SK-MEL-5 (cell line): ENCODE measurements around the gene POLR1B. TPM values are rescaled to one million over a fixed set of nuclear protein-coding genes. Genes with fewer than 3 reads are reported as not detected.
"Not testable (repeated sequence)": the region's sequence is repeated elsewhere in the genome, so short reads cannot be mapped to it uniquely, and the experiment has no call there.

Experiments
- DNase-seq: peaks from one replicate; pipeline ENCODE4 v3.0.0-alpha.2; 2016; ENCODE audit warnings: low read depth, low spot score
- in situ Hi-C: cut with HindIII; loops from 2 replicates; pipeline ENCODE4 v1.10.0; 2016; ENCODE audit warnings: low sequenced_read_pairs, high pct_unique_total_duplicates, low pct_unique_long_range_greater_than_20kb
- total RNA-seq: library from RNA; depleted of rRNA; stranded (reverse); fragments of >200 nt; shearing (Covaris generic); gene quantifications from 2 replicates; pipeline ENCODE4 v1.2.3, GENCODE V29; 2014

POLR1B gene
- total RNA-seq, 1 experiment from 2014 or later: 32.0 TPM

DNA sequence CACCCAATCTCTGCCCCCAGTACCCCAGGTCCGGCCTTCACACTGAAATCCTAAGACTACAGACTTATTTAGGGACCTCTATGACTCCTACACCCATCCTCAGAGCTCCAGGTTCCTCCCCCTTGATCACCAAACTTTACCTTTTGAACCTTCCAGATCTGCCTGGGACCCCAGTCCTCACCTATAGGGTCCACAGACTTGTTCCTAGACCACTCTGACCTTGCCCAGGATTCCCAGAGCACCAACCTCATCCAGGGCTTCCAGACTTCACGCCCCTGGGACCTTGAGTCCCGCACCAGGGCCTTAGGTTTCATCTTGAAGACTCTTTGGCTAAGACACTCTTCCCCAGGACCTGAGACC, 42.6 kb downstream of the POLR1B start:
- no peak for DNase-seq
- in situ Hi-C loops: no loop called here

GRCh38 chr2:112585400-112585799, 43.1 kb downstream of the POLR1B start:
- in situ Hi-C loops: no loop called here
- no peak for DNase-seq

GRCh38 chr2:112585873-112586464, 43.7 kb downstream of the POLR1B start:
- in situ Hi-C loops: no loop called here
- DNase-seq: no peak

DNA sequence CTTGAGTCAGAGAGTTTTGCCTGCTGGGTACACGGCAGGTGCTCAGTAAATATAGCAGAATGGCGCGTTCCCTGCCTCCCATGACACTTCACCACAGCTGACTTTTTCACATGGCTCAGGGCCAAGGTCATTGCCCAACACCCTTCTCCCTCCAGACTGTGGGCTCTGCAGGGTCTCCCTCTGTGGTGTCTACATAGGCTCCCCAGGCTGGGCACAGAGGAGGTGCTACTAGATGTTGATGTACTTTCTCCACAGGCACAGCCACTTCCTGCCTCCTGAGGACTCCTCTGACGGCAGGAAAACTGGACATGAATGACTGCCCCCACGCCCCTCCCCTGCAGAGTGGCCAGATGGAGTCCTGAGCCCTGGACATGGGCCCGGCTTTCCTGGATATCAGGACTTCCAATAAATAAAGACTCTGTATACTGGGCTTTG, 46.4 kb downstream of the POLR1B start:
- DNase-seq: no peak
- in situ Hi-C loops: no loop called here

GRCh38 chr2:112591413-112591812, 49.1 kb downstream of the POLR1B start:
- DNase-seq: no peak
- in situ Hi-C loops: no loop called here

DNA sequence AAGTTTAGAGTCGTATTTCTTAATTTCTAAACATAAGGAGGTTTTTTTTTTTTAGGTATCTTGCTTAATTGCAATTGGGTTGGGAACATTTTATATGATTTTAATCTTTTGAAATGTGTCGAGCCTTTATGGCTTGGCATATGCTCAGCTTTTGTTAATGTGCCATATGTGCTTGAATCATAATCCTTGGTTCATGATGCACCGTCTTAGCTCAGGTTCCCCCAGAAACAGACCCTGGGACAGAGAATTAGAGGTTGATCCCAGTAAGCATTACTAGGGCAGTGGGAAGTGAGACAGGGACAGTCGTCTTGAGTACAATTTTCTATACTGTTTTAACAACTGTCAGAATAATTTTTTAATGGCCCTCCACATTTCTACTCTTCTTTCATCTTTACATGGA, 51.5 kb downstream of the POLR1B start:
- no peak for DNase-seq
- in situ Hi-C loops: no loop called here

GRCh38 chr2:112597537-112598322, 55.5 kb downstream of the POLR1B start:
- no peak for DNase-seq
- in situ Hi-C loops: no loop called here

DNA sequence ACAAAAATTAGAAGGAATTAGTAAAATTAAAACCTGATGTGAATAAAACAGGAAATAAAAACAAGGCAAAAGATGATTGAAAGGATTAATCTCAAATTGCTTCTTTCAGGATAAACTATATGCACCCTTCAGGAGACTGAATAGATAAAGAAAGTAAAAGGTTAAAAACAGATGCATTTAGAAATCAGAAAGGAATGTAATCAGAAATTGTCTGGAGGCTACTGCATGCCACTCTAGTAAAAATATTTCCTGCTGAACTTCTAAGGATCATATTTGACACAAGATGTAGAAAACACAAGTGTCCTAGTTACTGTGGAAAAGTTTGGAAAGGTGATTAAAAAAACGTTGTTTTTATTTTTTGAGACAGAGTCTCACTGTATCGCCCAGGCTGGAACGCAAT, 58.4 kb downstream of the POLR1B start:
- in situ Hi-C loops: no loop called here
- DNase-seq: no peak

DNA sequence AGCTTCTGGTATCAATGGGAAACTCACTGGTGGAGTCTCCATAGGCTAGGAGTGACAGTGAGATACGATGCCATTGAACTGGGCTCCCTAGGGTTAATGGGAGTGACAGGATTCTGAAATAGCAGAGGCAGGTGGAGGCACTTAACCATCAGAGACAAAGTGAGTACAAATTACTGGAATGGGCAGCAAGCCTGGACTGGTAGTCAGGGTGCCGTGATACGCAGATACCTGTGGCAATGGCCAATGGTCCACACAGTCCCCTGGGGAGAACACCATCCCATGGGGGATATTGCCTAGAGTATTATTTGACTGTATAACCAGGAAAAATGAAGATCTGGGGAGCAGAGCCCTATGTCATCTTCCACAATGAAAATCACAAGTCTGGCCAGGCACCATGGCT, 59.5 kb downstream of the POLR1B start:
- in situ Hi-C loops: no loop called here

DNA sequence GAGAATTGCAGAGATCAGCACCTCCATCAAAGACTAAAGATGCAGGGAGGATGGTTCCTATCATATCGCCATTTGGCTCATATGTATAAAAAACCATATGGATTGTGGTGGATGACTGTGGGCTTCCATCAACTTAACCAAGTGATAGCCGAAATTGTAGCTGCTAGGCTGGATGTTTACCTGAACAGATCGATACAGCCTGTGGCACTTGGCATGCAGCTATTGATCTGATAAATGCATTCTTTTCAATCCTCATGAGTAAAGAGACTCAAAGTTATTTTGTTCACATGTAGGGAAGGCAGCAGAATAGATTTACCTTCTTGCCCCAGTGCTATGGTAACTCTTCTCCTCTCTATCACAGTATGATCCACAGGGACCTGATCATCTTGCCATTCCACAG, 60.7 kb downstream of the POLR1B start:
- in situ Hi-C loops: no loop called here
- DNase-seq: no peak

More for the DNA sequence above, 59.5 kb downstream of the POLR1B start:
- DNase-seq: no peak

DNA sequence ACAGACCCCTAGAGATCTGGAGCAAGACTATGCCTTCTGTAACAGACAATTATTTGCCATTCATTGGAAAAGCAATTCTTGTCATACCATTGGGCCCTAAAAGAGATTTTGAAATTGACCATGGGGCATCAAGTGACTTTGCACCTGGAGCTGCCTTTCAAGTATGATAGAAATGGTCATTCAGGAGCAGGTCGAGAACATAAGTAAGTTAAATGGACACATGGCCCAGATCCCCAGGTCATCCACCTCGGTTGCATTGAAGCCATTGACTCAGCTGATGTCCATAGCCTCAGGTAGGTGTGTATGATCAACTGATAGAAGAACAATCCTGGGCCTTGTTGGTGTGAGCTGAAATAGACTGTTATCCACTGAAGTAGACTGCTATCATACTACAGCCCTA, 61.5 kb downstream of the POLR1B start:
- no peak for DNase-seq
- in situ Hi-C loops: no loop called here

DNA sequence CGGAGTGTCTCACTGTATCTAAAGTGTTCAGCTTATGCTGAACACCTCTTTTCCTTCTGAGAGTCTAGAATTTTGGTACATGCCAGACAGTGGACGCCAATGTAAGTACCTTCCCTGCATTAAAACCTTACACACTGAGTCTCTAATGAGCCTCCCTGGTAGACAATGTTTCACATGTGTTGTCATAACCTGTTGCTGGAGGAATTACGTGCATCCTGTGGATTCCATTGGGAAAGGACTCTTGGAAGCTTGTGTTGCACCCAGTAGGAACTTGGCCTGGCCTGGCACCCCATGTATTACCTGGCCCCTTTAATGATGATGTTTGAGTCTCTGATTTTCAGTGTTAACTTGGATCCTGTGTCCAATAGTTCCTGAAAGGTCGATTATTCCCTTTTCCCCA, 62.7 kb downstream of the POLR1B start:
- DNase-seq: no peak
- in situ Hi-C loops: no loop called here

GRCh38 chr2:112605926-112606325, 63.7 kb downstream of the POLR1B start:
- in situ Hi-C loops: no loop called here

GRCh38 chr2:112606547-112606946, 64.3 kb downstream of the POLR1B start:
- DNase-seq: no peak
- in situ Hi-C loops: no loop called here

More at GRCh38 chr2:112605926-112606325, 63.7 kb downstream of the POLR1B start:
- no peak for DNase-seq

GRCh38 chr2:112607680-112608438, 65.6 kb downstream of the POLR1B start:
- DNase-seq: no peak
- in situ Hi-C loops: no loop called here

DNA sequence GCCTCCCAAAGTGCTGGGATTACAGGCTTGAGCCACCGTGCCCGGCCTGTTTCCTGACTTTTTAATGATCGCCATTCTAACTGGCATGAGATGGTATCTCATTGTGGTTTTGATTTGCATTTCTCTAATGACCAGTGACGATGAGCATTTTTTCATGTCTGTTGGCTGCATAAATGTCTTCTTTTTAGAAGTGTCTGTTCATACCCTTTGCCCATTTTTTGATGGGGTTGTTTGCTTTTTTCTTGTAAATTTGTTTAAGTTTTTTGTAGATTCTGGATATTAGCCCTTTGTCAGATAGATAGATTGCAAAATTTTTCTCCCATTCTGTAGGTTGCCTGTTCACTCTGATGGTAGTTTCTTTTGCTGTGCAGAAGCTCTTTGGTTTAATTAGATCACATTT, 67.1 kb downstream of the POLR1B start:
- in situ Hi-C loops, DNase-seq: not testable (repeated sequence)

- in situ Hi-C loops, DNase-seq: not testable (repeated sequence)
These were observed 70.0 kb downstream of the POLR1B start for GRCh38 chr2:112612283-112612682.

GRCh38 chr2:112614201-112614840, 72.1 kb downstream of the POLR1B start:
- in situ Hi-C loops: no loop called here
- DNase-seq: no peak
